Measurements from ENCODE around the gene VEPH1. TPM values are rescaled to one million over a fixed set of nuclear protein-coding genes. Genes with fewer than 3 reads are reported as not detected.
A peak's percentile ranks its signal among the peaks of the same experiment; 100 is the strongest.

The VEPH1 gene
- polyA plus RNA-seq, 4 donors: 49.1 to 60.4 (median 53.8) TPM

DNA sequence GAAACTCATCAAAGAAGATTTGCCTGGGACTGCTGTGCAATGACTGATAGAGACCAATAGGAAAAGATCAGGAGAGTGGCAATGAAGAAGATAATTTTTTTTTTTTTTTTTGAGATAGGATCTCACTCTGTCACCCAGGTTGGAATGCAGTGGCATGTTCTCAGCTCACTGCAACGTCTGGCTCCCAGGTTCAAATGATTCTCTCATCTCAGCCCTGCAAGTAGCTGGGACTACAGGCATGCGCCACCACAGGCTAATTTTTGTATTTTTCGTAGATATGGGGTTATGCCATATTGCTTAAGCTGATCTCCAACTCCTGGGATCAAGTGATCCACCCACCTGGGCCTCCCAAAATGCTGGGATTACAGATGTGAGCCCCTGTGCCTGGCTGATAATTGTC lies 226.4 kb downstream of the VEPH1 start:
- no peak for DNase-seq (ENCODE audit: low read depth in 4 of 4, low spot score in 2 of 4)

DNA sequence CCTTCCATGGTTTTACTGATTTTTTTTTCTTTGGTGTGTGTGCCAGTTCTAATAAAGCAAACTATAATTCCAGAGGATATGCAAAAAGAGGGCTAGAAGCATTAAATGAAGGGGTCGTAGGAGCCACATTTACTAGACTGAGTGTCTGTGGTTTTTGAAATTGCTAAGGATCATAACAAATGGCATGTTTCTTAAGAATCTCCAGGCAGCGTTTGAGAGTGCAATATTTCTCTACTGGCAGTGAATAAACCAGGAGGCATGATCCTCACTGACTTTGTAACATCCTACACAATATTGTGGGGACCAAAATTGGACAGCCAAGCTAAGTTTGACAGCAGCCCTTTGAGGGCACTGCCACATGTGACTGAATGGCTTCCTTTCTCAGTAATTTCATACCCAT lies 227.4 kb downstream of the VEPH1 start:
- no peak for DNase-seq (ENCODE audit: low read depth in 4 of 4, low spot score in 2 of 4)

DNA sequence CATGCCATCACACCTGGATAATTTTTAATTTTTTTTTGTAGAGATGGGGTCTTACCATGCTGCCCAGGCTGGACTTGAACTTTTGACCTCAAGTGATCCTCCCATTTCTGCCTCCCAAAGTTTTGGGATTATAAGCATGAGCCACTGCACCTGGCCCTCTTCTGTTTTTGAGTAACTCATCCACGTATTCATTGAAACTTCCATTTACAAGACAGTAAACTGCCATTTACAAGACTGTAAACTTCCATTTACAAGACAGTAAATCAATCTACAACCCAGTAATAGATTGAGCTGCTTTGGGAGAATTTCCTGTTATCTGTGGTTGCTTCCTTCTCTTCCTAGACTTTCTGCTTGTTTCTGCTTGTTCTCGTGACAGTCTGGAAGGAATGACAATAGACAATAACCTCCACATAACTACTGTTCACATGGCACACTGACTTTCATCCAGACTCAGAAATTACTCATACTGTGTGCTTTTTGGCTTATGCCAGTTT lies 228.5 kb downstream of the VEPH1 start:
- DNase-seq (ENCODE audit: low read depth in 4 of 4, low spot score in 2 of 4): no peak

DNA sequence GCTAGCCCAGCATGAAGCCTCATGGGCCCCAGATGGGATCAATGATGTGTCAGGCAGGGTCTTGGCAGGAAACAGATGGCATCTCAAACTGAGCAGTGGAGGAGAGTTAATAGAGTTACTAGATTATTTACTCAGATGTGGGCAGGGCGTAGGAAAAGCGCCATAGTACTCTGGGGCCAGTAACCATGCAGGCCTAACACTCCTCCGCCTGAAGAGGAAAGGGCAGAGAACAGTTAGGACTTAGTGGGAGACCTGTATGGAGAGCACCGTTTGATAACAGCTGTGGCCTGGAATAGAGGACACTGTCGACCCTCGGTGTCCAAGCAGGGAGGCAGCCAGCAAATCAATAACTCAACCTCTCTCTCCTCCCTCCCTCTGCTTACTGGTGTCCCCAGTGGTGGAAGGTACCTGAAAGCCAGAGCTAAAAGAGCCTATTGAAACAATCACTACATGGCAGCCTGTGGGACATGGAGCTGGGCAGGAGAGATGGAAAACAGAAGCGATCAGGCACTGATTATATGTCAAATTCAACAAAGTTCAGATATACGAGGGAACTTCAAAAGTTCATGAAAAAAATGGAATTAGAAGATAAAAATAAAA lies 231.8 kb downstream of the VEPH1 start:
- no peak for DNase-seq (ENCODE audit: low read depth in 4 of 4, low spot score in 2 of 4)

- no peak for DNase-seq (ENCODE audit: low read depth in 4 of 4, low spot score in 2 of 4)
These were observed 235.2 kb downstream of the VEPH1 start for GRCh38 chr3:157268026-157268425.

- no peak for DNase-seq (ENCODE audit: low read depth in 4 of 4, low spot score in 2 of 4)
These were observed 237.3 kb downstream of the VEPH1 start for GRCh38 chr3:157265931-157266330.

DNA sequence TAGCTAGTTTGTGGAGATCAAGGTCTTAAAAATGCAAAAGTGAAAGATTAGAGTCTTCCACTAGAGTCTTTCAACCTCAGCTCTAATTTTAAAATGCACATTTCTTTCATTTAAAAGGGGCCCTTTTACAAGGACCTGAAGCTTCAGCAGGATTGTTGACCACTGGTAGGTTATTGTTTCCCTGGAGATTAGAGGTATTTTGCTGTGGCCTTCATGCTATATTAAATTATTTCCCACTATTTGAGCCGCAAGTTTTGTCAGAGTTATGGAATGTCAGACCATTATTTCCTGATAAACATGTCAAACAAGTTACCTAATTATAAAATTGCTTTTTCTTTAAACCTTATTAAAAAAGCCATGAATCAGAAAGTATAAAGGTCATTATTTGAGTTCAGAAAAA lies 240.2 kb downstream of the VEPH1 start:
- no peak for DNase-seq (ENCODE audit: low read depth in 4 of 4, low spot score in 2 of 4)

DNA sequence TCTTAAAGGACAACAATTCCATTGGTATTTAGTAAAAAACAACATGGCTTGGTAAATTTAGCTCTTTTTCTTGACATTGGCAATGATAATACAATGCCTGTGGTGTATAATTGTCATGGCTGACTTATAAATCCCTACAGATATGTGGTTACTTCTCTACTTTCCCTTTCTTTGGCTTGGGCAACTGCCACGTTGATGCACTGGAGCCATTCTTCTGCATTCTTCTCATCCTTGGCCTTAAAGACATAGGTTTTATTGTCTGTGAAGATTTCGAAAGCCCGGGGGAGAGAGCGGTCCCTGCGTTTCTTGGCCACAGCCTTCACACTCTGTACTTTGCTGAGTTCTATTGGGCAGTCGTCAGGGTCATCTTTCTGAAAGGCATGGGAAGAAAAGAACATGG lies 242.2 kb downstream of the VEPH1 start:
- DNase-seq (ENCODE audit: low read depth in 4 of 4, low spot score in 2 of 4): no peak

DNA sequence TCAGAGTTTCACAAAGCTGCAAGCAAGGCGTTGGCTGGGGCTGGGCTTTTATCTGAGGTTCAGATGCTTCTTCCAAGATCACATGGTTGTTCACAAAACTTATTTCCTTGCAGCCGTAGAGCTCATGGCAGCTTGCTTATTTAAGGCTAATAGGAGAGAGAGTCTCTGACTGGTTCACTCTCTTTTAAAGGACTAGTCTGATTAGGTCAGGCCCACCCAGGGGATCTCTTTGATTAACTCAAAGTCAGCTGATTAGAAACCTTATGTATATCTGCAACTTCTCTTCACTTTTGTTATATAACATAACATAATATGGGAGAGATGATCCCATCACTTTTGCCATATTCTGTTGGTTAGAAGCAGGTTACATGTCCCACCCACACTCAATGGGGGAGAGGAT lies 243.4 kb downstream of the VEPH1 start:
- DNase-seq (ENCODE audit: low read depth in 4 of 4, low spot score in 2 of 4): no peak

GRCh38 chr3:157257101-157257500 lies 246.1 kb downstream of the VEPH1 start:
- no peak for DNase-seq (ENCODE audit: low read depth in 4 of 4, low spot score in 2 of 4)

- DNase-seq (ENCODE audit: low read depth in 4 of 4, low spot score in 2 of 4): no peak
These were observed 247.4 kb downstream of the VEPH1 start for GRCh38 chr3:157255797-157256196.

DNA sequence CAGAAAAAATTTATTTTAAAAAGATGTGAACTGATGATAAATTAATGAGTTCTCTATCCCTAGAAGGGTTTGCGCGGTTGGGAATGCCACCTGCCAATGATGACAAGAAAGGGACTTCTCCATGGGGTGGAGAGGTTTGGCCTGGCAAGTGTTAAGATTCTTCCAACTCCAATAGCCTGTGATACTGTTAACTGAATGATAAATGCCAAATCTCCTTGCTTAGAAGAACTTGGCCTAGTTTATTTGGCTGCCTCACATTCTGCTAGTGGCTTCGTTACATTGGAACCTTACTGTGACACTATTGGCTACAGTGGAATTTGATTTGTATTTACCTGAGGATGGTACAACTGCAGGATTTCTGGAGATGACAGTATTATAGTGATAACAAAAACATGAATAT lies 251.5 kb downstream of the VEPH1 start:
- no peak for DNase-seq (ENCODE audit: low read depth in 4 of 4, low spot score in 2 of 4)

DNA sequence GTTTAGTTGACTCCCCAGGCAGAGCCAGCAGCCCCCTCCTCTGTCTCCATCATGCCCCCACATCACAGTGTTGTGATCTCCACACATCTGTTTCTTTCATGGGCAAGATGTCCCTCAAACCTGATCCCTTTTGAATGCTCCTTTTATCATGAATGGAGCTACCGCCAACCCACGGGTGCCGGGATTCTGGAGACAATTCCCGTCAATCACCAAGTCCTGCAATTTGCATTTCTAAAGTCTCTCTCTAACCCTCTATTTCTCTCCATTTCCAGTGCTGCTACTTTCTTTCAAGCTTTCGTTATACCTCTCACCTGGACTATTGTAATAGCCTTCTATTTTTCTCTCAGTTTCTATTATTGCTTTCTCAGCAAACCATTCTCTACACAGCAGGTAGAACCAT lies 253.6 kb downstream of the VEPH1 start:
- DNase-seq (ENCODE audit: low read depth in 4 of 4, low spot score in 2 of 4): no peak

DNA sequence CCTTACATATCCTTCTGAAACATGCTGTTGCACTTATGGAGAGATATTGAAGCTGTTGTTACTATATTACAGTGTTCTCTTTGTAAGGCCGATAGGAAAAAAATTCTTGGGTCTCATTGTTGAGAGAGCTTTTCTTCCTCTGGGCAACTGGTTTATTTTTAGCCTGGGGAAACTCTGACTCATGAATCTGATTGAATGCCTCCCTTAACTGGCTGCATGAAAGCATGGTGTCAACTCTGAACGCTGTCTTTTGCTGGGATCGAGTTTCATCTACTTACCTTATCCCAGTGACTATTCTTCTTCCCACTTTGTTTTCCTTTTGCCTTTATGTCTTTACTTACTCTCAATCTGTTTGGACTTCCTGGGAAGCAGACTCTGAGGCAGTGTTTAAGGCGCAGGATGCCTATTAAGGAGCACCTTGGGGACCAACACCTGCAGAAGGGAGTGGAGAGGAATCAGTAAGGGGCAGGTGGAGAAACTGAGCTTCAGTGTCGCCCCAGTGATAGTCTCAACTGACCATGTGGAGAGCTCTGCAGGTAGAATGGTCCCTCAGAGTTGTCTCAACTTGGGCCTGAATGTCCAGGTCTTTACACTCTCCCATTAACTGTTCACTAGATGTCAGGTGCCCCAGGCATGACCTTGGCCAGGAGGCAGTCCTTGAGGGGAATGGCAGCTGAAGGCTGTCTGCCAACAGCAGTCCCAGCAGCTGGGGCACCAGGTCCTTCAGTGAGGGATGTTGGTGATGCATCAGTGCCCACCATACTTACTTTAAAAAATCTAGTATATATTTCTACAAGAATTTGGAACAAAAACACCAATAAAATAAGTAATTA lies 254.4 kb downstream of the VEPH1 start:
- DNase-seq (ENCODE audit: low read depth in 4 of 4, low spot score in 2 of 4): no peak

DNA sequence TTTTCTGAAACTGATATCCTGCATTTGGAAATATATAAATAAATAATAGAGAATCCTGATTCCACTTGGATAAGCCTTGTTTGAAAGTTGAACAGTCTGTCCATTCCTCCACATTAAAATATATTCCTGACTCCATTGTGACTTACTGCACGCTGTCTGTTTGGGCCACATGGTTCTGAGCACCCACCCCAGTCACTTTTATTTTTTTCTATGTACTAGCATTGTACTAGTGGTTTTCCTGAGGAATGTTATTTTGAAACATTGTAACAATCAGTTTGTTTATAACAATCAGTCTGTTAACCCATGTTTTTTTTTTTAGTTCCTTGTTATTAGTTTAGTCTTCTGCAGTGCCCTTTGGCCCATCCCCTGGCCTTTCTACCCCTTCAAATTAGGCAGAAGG lies 255.8 kb downstream of the VEPH1 start:
- no peak for DNase-seq (ENCODE audit: low read depth in 4 of 4, low spot score in 2 of 4)

DNA sequence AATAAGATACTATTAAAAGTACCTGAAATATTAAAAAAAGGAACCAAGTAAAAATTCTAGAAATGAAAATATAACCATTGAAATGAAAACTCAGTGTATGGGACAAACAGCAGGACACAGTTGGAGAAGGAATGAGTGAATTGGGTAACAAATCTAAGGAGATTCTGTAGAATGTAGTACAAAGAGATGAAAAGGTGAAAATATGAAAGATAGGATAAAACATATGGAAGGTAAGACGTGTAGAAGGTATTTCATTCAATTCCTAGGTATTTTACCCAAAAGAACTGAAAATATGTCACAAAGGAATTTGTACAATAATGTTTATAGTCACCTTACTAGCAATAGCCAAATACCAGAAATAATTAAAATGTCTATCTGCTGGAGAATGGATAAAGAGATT lies 260.4 kb downstream of the VEPH1 start:
- no peak for DNase-seq (ENCODE audit: low read depth in 4 of 4, low spot score in 2 of 4)

DNA sequence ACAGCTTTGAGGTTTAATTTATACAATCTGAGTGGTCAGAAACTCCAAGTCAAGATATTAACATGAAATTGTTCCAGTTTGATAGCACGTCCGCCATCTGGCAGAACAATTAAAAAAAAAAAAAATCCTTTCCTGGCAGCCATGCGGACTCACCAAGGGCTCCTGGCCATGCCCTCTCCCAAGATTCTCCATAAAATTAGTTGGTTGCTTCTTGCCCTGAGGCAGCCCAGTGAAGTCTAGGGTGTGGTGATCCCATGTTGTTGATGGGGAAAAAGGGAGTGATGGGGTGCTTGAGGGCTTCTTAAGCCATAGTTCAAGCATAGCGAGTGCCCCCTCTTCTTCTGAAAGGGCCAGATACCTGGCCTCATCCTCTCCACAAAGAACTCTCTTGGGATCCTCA lies 261.6 kb downstream of the VEPH1 start:
- DNase-seq (ENCODE audit: low read depth in 4 of 4, low spot score in 2 of 4): no peak

GRCh38 chr3:157240408-157240807 lies 262.8 kb downstream of the VEPH1 start:
- DNase-seq (ENCODE audit: low read depth in 4 of 4, low spot score in 2 of 4): no peak

DNA sequence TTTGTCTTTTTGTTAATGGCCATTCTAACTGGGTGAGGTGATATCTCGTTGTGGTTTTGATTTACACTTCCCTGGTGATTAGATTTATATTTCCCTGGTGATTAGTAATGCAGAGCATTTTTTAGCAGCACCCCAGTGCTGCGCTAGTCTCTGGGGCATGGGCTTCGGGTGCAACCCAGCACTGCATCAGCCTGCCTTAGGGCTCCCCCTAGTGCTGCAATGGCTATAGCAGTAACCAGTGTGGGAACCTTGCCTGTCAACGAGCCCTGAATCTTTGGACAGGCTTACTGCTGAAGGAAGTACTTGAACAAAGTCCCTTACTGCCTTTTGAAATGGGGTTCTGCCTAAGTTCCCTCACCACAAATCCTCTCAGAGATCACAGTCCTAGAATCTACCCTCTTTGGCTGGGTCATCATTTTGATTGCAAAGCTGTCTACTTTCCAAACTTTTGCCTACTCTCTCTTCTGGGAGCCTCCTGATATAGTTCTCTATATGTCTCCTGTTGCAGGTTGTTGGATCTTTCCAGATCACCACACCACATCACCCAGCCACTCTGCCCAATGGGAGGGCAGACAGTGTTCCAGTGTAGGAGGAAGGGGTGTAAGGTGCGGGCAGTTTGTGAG lies 264.0 kb downstream of the VEPH1 start:
- peak in 2 of 4 donors; percentile 16 to 17 for DNase-seq (ENCODE audit: low read depth in 4 of 4, low spot score in 2 of 4)

DNA sequence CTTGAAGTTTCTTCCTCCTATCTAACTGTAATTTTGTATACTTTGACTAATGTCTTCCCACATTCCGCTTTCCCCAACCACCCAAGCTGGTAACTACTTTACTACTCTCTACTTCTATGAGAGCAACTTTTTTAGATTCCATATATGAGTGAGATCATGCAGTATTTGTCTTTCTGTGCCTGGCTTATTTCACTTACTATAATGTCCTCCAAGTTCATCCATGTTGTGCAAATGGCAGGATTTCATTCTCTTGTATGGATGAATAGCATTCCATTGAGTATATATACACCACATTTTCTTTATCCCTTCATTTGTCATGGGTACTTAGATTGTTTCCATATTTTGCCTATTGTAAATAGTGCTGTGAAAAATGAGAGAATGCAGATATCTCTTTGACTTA lies 264.8 kb downstream of the VEPH1 start:
- no peak for DNase-seq (ENCODE audit: low read depth in 4 of 4, low spot score in 2 of 4)

DNA sequence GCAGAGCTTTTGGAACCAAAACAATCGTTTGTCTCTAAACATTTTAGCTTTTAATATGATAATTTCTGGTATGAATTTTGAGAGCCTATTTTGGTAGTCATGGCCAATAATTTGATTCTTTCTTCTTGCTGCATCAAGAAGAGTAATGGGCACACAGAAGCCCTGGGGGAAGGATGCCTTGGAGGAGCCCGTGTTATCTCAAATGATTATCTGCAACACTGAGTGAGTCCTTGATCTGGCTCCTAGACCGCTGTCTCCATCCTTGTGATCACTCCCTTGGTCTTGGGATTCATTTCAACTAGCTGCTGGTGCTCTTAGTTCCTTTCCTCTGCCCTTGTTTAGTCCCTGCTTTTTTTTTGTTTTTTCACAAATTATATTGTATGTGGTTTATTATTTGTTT lies 265.3 kb downstream of the VEPH1 start:
- DNase-seq (ENCODE audit: low read depth in 4 of 4, low spot score in 2 of 4): no peak

DNA sequence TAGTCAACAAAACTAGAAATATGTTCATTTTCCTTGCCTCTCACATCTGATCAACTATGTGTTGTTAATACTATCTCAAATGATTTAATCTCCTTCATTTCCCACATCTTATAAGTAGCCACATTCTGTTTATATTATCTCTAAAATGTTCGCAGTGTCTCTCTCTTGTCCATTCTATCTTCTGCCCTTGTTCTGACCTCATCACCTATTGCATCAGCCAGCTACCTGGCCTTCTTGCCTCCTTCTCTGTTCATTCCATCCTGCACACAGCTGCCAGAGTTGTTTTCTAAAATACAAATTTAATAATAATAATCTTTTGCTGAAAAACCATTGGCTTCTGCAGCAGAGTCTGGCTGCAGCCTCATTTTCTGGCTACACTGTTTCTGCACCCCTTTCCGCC lies 267.9 kb downstream of the VEPH1 start:
- DNase-seq (ENCODE audit: low read depth in 4 of 4, low spot score in 2 of 4): no peak

All from left renal cortex interstitium (tissue), 4 donors.